Common myeloid progenitor, CD34-positive (primary cell): ENCODE results near the gene C20orf204.
A peak's percentile ranks its signal among the peaks of the same experiment; 100 is the strongest.

Experiments used
- CTCF ChIA-PET: fragments of 350-600 bp; sonication (Branson Sonifier 250); formaldehyde crosslinking; loops from one replicate; lab custom pipeline; 2021; ENCODE audit warnings: antibody characterized with exemption; lab: Charles Lee
- POLR2A ChIA-PET: fragments of 350-600 bp; sonication (Branson Sonifier 250); formaldehyde crosslinking; loops from one replicate; lab custom pipeline; 2021; ENCODE audit warnings: antibody characterized with exemption; lab: Charles Lee
- DNase-seq, 3 donors: peaks; one replicate each; pipeline versions ENCODE4 v3.0.0 to v3.0.0-alpha.2; 2013
- H3K27ac ChIP-seq, 2 experiments: 1 replicate in 1 of 2; 2 replicates in 1 of 2; pipeline ENCODE4 v1.7.0; 2013; ENCODE audit warnings: inconsistent platforms in 2 of 2, low read length in 2 of 2, mild to moderate bottlenecking in 2 of 2, low read depth in 1 of 2, moderate library complexity in 1 of 2; ENCODE audit not compliant: severe bottlenecking in 2 of 2, insufficient read depth in 1 of 2, poor library complexity in 1 of 2
- H3K27me3 ChIP-seq, 5 experiments: replicated peaks in 2 of 5; 1 replicate in 3 of 5; 2 replicates in 2 of 5; pipeline versions ENCODE4 v1.6.1 to v1.7.0; 2013; ENCODE audit warnings: low read length in 4 of 5, mild to moderate bottlenecking in 2 of 5, moderate library complexity in 2 of 5, inconsistent platforms in 1 of 5; ENCODE audit not compliant: insufficient read depth in 5 of 5, control insufficient read depth in 4 of 5
- H3K36me3 ChIP-seq, 4 experiments: 1 replicate in 2 of 4; 2 replicates in 2 of 4; pipeline versions ENCODE4 v1.6.1 to v1.7.0; 2013; ENCODE audit warnings: low read length in 3 of 4, control low read depth in 1 of 4, mild to moderate bottlenecking in 1 of 4; ENCODE audit not compliant: control insufficient read depth in 4 of 4, insufficient read depth in 4 of 4
- H3K4me1 ChIP-seq, 4 experiments: 1 replicate in 3 of 4; 2 replicates in 1 of 4; pipeline versions ENCODE4 v1.6.1 to v1.7.1; 2013; ENCODE audit warnings: low read length in 3 of 4, mild to moderate bottlenecking in 3 of 4, control low read depth in 1 of 4, inconsistent platforms in 1 of 4, moderate library complexity in 1 of 4; ENCODE audit not compliant: control insufficient read depth in 4 of 4, insufficient read depth in 4 of 4; ENCODE audit errors: control extremely low read depth in 1 of 4
- H3K4me3 ChIP-seq, 7 experiments: 1 replicate in 4 of 7; 2 replicates in 3 of 7; pipeline versions ENCODE4 v1.5.1 to v1.7.0; 2013; ENCODE audit warnings: mild to moderate bottlenecking in 7 of 7, low read length in 6 of 7, moderate library complexity in 6 of 7, inconsistent platforms in 2 of 7, low read depth in 2 of 7, control low read depth in 1 of 7; ENCODE audit not compliant: insufficient read depth in 4 of 7, control insufficient read depth in 1 of 7; ENCODE audit errors: extremely low read depth in 1 of 7
- H3K9me3 ChIP-seq, 5 experiments: 1 replicate in 4 of 5; 2 replicates in 1 of 5; pipeline versions ENCODE4 v1.6.1 to v1.7.1; 2013; ENCODE audit warnings: low read length in 4 of 5, mild to moderate bottlenecking in 2 of 5, inconsistent platforms in 1 of 5, low read depth in 1 of 5, moderate library complexity in 1 of 5; ENCODE audit not compliant: control insufficient read depth in 4 of 5, insufficient read depth in 2 of 5; ENCODE audit errors: control extremely low read depth in 1 of 5
- WGBS: methylation state at CpG from one replicate; pipeline ENCODE4 v1.1.5; 2013; ENCODE audit not compliant: insufficient coverage; 5-methylcytosine and 5-hydroxymethylcytosine counted together

C20orf204 gene

DNA sequence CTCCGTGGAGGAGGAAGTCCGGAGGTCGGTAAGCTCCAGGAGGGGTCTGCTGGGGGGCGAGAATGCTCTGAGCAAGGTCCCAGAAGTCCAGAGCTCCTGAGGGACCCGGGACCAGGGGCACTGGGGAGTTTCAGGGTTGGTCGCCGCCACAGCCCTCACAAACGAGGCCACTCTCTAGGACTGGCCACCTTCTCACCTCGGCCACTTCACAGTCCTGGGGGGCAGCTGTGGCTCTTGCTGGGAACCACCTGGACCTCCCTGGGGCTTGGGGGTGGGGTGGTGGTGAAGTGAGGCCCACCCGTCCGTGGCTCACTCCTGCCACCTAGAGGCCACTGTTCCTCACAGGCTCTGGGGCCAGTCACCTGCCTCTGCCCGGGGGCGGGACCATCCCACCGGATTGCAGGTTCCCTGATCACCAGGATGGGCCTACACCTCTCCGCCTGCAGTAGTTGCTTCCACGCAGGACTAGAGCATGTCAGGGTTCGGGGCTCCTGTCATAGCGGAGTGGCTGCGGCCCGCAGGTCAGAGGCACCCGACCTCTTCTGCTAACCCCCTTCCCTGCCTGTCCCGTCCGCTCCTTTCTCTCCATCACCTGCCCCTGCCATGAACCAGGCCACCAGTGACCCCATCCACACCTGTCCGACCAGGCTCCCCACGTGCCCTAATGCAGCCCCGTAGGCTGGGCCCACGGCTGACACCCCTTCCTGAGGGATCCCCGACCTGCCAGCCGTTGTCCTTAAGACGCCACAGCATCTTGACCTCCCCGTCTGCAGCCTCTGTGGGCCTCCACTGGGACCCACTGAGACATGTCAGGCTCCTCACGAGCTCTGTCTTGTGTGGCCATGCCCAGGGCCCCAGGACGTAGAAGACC, 21.9 kb downstream of the C20orf204 start:
- Histone ChIP-seq H3K36me3 (no peaks in the 10 kb centered on the region), H3K4me1 (peaks cover 2 to 64% (median 62%) of the 10 kb centered on the region in 4 experiments), H3K27me3 (no peaks in the 10 kb centered on the region), H3K9me3 (no peaks in the 10 kb centered on the region), H3K27ac (no peak overlapping the region), H3K4me3 (peak overlapping the region in 3 of 7 experiments; percentile 33 to 61 (median 36))
- DNase-seq = peak; percentile 58 to 74 (median 66)
- CTCF ChIA-PET = interaction anchor here (0.6 to 15.2 kb wide), 13 partner anchors 11 to 176 kb away, joined by 3 to 187 read pairs (median 5); partner anchors contain the start of genes C20orf204, PRPF6, RGS19 and SAMD10
- POLR2A ChIA-PET = no interaction called here
- WGBS = 37% methylated on average over 27 of the region's 33 CpGs

DNA sequence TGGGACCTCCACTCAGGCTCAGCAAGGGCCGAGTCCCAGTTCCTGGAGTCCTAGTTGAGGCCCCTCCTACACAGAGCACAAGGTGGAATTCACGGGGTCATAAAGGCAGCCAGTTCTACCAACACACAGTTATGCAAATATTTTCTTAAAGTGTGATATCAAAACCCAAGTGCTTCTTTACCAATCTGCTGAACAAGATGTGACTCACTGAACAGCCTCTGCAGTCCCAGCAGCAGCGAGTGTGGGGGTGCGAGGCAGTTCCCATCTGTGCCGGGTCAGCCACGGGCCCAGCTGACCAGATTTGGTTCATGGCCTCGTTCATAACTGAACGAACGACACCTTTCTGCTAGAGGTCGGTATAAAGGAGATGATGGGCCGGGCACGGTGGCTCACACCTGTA, 22.6 kb downstream of the C20orf204 start:
- DNase-seq = no peak

DNA sequence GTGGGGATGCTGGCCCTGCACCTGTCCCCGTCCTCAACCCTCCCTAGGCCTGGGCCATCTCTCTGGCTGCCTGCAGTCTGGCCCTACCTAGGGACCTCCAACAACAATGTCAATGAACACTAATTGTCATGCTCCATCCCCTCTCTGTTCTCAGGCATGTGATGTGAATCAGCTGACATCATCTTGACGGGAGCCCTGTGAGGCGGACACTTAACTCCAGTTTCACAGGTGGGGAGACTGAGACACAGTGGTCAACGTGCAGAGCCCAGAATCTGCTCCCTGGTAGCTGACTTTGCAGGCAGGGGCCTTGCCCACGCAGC, 26.3 kb downstream of the C20orf204 start:
- CTCF ChIA-PET = interaction anchor here (0.9 to 15.2 kb wide), 8 partner anchors 8 to 82 kb away, joined by 3 to 187 read pairs (median 6); partner anchors contain the start of genes C20orf204 and LKAAEAR1
- POLR2A ChIA-PET = interaction anchor here (0.7 to 1.6 kb wide), 5 partner anchors 8 to 24 kb away, joined by 3 to 6 read pairs (median 3); partner anchors contain the start of genes OPRL1 and RGS19
- H3K4me1 ChIP-seq = peaks cover 2 to 61% (median 56%) of the 10 kb centered on the region in 4 experiments
- no peaks in the 10 kb centered on the region for H3K36me3 ChIP-seq
- DNase-seq = no peak
- no peaks in the 10 kb centered on the region for H3K9me3 ChIP-seq
- no peaks in the 10 kb centered on the region for H3K27me3 ChIP-seq
- H3K4me3 ChIP-seq = peak overlapping the region in 4 of 7 experiments; percentile 76 to 83 (median 80)
- H3K27ac ChIP-seq = peak overlapping the region; percentile 33 to 83
- WGBS = 63% methylated on average over 5 of the region's 5 CpGs

More for the DNA sequence above, 22.6 kb downstream of the C20orf204 start:
- H3K9me3 ChIP-seq = no peaks in the 10 kb centered on the region
- ChIA-PET CTCF (interaction anchor here (1.1 to 15.2 kb wide), 8 partner anchors 12 to 125 kb away, joined by 4 to 187 read pairs (median 8); partner anchors contain the start of genes C20orf204, PRPF6 and SAMD10), POLR2A (no interaction called here)
- H3K27me3 ChIP-seq = no peaks in the 10 kb centered on the region
- 94% methylated on average over 10 of the region's 12 CpGs for WGBS
- no peak overlapping the region for H3K27ac ChIP-seq
- H3K4me1 ChIP-seq = peaks cover 2 to 61% (median 59%) of the 10 kb centered on the region in 4 experiments
- no peak overlapping the region for H3K4me3 ChIP-seq
- no peaks in the 10 kb centered on the region for H3K36me3 ChIP-seq

DNA sequence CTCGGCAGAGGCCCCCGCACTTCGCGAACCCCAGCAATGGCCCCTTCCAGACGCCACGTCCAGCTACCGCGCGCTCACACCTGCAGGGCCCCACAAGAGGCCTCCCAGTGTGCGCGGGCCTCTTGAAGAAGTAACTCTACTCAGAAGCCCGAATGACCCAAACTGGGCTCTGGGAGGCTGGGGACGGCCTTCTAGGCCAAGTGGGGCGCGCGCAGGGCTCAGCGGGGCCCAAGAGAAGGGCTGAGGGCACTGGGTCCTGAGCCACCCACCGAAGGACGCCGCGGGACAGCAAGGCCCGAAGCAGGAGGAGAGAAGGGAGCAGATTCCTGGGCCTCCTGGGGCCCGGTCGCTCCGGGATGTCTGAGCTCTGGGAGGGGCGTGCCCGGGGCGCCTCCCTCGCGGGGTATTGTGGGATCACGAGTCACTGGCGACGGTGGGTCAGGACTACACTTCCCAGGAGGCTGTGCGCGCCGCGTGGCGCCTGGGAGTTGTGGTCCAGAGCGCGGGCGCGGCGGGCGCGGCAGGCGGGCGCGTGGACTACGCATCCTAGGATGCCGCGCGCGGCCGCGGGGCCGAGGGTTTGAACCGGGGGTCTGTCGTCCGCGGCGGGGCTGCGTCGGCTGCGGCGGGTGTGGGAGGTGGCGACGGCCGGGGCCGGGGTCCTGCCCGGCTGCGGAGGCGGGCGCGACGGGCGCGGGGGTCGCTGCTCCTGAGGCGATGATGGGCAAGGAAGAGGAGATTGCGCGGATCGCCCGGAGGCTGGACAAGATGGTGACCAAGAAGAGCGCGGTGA, 26.8 kb downstream of the C20orf204 start, which contains the start of gene TCEA2:
Gene TCEA2, plus strand, starts transcription at position 603 of the 793 bp plus-strand sequence. Its CDS starts 115 bp downstream, at position 718.
- Histone ChIP-seq H3K4me1 (peaks cover 2 to 61% (median 56%) of the 10 kb centered on the region in 4 experiments), H3K27me3 (no peaks in the 10 kb centered on the region), H3K4me3 (peak within 1 kb of the TSS; percentile 58 to 83 (median 76)), H3K27ac (peak within 1 kb of the TSS; percentile 33 to 83), H3K36me3 (no peaks in the 10 kb centered on the region), H3K9me3 (no peaks in the 10 kb centered on the region)
- DNase-seq = peak; percentile 89 to 94 (median 93)
- 7% methylated on average over 81 of the region's 85 CpGs for whole genome bisulfite sequencing
- CTCF ChIA-PET = interaction anchor here (0.9 to 15.2 kb wide), 8 partner anchors 9 to 83 kb away, joined by 3 to 187 read pairs (median 6); partner anchors contain the start of genes C20orf204 and LKAAEAR1
- POLR2A ChIA-PET = interaction anchor here (0.7 to 1.6 kb wide), 5 partner anchors 9 to 24 kb away, joined by 3 to 6 read pairs (median 3); partner anchors contain the start of genes OPRL1 and RGS19

DNA sequence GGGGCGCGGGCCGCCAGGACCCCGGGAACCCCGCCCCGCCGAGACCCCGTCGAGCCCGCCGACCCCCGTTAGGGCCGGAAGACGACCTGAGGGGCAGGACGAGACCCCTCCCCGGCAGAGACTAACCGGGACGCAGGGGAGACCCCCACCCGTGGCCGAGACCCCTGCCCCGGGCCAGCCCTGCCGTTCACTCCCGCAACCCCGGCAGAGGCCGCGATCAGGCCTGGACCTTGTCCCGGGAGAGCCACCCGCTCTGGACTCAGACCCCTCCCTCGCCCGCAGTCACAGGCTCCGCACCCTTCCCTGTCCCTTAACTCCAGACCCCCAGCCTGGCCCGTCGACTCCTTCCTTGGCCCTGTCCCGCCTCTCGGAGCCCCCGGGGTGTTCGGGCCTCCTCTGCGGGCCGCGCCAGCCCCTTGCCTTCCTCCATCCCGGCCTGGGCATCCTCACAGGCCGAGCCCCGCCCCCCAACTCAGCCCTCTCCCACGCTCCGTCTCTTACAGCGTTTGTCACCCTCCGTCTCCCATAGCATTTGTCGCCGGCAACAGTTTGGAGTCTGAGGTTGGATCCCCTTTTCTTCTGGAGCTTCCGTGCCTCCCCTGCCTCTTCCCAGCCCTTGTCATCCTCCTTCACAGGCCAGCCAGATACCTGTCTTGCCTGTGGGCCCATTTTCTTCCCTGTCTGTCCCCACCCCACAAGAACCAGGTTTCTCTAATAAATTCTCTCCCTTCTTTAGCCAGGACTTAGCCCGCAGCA, 27.6 kb downstream of the C20orf204 start:
- peaks cover 2 to 64% (median 58%) of the 10 kb centered on the region in 4 experiments for H3K4me1 ChIP-seq
- no peaks in the 10 kb centered on the region for H3K9me3 ChIP-seq
- DNase-seq = no peak
- H3K27ac ChIP-seq = peak overlapping the region in 1 of 2 experiments; percentile 43
- H3K4me3 ChIP-seq = peak overlapping the region; percentile 58 to 83 (median 76)
- no peaks in the 10 kb centered on the region for H3K36me3 ChIP-seq
- POLR2A ChIA-PET = interaction anchor here (1.0 to 1.7 kb wide), 5 partner anchors 10 to 25 kb away, joined by 3 to 6 read pairs (median 3); partner anchors contain the start of genes OPRL1 and RGS19
- CTCF ChIA-PET = interaction anchor here (0.8 to 15.2 kb wide), 11 partner anchors 9 to 83 kb away, joined by 3 to 187 read pairs (median 8); partner anchors contain the start of genes C20orf204, LKAAEAR1 and OPRL1
- 2% methylated on average over 51 of the region's 51 CpGs for WGBS
- H3K27me3 ChIP-seq = no peaks in the 10 kb centered on the region
